Gastroesophageal sphincter (tissue), 4 donors: ENCODE data around the gene SMIM17. TPM values are rescaled to one million over a fixed set of nuclear protein-coding genes. Genes with fewer than 3 reads are reported as not detected.

Experiments used
- ATAC-seq: fragments of 150-250 bp; one replicate; pipeline ENCODE4 v1.9.1; 2016; ENCODE audit warnings: mild to moderate bottlenecking, moderate library complexity
- H3K27ac ChIP-seq, 4 donors: fragments of 200-600 bp; sonication (generic) in 3 of 4; 1 replicate in 3 of 4; 2 replicates in 1 of 4; pipeline ENCODE4 v1.5.1; 2016 to 2019
- H3K27me3 ChIP-seq: fragments of 200-600 bp; sonication (generic); one replicate; pipeline ENCODE4 v1.5.1; 2019
- H3K36me3 ChIP-seq, 2 donors: fragments of 200-600 bp; sonication (generic); one replicate each; pipeline ENCODE4 v1.5.1; 2019; ENCODE audit warnings: control low read depth in 1 of 2
- H3K4me1 ChIP-seq, 3 donors: fragments of 200-600 bp; sonication (generic); 1 replicate in 2 of 3; 2 replicates in 1 of 3; pipeline ENCODE4 v1.5.1; 2016 to 2019; ENCODE audit warnings: control low read depth in 2 of 3
- H3K4me3 ChIP-seq, 2 donors: fragments of 200-600 bp; sonication (generic); one replicate each; pipeline ENCODE4 v1.5.1; 2019; ENCODE audit warnings: mild to moderate bottlenecking in 1 of 2, moderate library complexity in 1 of 2
- H3K9me3 ChIP-seq, 3 donors: fragments of 200-600 bp; sonication (generic); one replicate each; pipeline ENCODE4 v1.5.1; 2017 to 2019; ENCODE audit warnings: control low read depth in 2 of 3
- EP300 ChIP-seq: sonication (generic); formaldehyde crosslinking; IDR thresholded peaks from one replicate; pipeline ENCODE4 v1.6.1; 2017; ENCODE audit warnings: antibody characterized with exemption, mild to moderate bottlenecking
- POLR2A ChIP-seq, 2 donors: fragments of 450-650 bp; IDR thresholded peaks; one replicate each; pipeline ENCODE4 v1.6.1; 2017; ENCODE audit warnings: antibody characterized with exemption in 2 of 2, mild to moderate bottlenecking in 2 of 2, moderate library complexity in 1 of 2
- POLR2AphosphoS5 ChIP-seq: sonication (generic); formaldehyde crosslinking; IDR thresholded peaks from one replicate; pipeline ENCODE4 v1.6.1; 2017; ENCODE audit warnings: antibody characterized with exemption
- WGBS, 2 donors: methylation state at CpG; one replicate each; pipeline ENCODE4 v1.1.5; 2018; ENCODE audit warnings: low coverage in 1 of 2; 5-methylcytosine and 5-hydroxymethylcytosine counted together
- total RNA-seq, 4 donors: library from RNA; depleted of rRNA; stranded (reverse); fragments of >200 nt; gene quantifications; one replicate each; pipeline ENCODE4 v1.1.0, GENCODE V29; 2016
- TF ChIP-seq, protein P1 (sequence below), 4 experiments: fragments of 200-600 bp in 2 of 4; fragments of 450-650 bp in 2 of 4; sonication (generic) in 1 of 4; IDR thresholded peaks; one replicate each; pipeline ENCODE4 v1.5.1; 2017 to 2019; ENCODE audit warnings: antibody characterized with exemption in 4 of 4, mild to moderate bottlenecking in 2 of 4, moderate library complexity in 2 of 4

Gene SMIM17
- total RNA-seq, 4 donors from 2014 or later, result 1.1 to 1.4 TPM; not detected in 2

DNA sequence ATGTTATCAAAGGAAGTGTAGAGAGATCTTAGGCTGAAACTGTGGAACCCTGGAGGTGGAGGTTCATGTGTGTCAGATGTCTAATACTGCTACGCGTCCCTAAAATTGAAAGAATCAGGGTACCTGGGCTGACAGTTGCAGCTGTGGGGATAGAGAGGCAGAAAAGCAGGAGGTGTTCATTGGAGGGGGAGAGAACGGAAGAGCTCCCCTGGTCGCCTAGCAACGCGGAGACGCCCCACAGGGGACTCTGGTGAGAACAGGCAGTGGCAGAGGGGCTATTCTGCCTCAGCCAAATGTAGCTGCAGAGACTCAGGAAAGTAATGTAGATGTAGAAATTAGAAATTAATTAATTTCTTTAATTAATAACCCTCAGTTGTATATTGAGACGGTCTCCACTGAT lies 38.7 kb downstream of the SMIM17 start:
- no peak for ATAC-seq
- Histone ChIP-seq H3K27me3 (no peaks in the 10 kb centered on the region), H3K27ac (no peak overlapping the region)

DNA sequence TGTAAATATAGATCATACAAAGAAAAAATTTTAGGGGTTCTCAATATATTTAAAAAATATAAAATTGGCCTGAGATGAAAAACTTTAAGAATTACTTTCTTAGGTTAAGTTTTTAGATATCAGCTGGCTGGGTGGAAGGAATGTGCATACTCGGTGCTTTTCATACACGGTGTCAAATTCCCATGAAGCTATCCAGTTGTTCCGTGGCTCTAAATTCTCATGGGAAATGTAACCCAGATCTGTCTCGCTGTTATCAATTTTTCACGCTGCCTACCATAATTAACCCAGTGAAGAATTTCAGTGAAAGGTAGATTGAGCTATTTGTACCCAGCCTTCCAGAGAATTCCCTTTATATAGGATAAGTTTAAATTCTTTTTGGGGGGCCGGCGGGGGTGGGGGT lies 40.2 kb downstream of the SMIM17 start:
- WGBS, 2 donors, result 22 to 27% methylated on average over 5 to 7 of the region's 7 CpGs
- H3K27me3 ChIP-seq, result no peaks in the 10 kb centered on the region
- H3K36me3 ChIP-seq, result peaks cover 0 to 4% of the 10 kb centered on the region in 2 donors
- H3K4me1 ChIP-seq, result no peaks in the 10 kb centered on the region
- no peak overlapping the region for H3K27ac ChIP-seq
- no peak for ATAC-seq
- TF ChIP-seq EP300, result no peak
- no peak for TF ChIP-seq POLR2AphosphoS5
- TF ChIP-seq, protein P1, sequence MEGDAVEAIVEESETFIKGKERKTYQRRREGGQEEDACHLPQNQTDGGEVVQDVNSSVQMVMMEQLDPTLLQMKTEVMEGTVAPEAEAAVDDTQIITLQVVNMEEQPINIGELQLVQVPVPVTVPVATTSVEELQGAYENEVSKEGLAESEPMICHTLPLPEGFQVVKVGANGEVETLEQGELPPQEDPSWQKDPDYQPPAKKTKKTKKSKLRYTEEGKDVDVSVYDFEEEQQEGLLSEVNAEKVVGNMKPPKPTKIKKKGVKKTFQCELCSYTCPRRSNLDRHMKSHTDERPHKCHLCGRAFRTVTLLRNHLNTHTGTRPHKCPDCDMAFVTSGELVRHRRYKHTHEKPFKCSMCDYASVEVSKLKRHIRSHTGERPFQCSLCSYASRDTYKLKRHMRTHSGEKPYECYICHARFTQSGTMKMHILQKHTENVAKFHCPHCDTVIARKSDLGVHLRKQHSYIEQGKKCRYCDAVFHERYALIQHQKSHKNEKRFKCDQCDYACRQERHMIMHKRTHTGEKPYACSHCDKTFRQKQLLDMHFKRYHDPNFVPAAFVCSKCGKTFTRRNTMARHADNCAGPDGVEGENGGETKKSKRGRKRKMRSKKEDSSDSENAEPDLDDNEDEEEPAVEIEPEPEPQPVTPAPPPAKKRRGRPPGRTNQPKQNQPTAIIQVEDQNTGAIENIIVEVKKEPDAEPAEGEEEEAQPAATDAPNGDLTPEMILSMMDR (IDR thresholded peaks at IDR 0.05), result no peak
- no peak overlapping the region for H3K4me3 ChIP-seq
- no peaks in the 10 kb centered on the region for H3K9me3 ChIP-seq

More for the DNA sequence above, 38.7 kb downstream of the SMIM17 start:
- Histone ChIP-seq H3K4me3 (no peak overlapping the region), H3K4me1 (no peaks in the 10 kb centered on the region), H3K9me3 (no peaks in the 10 kb centered on the region), H3K36me3 (peaks cover 0 to 4% of the 10 kb centered on the region in 2 donors)
- WGBS, 2 donors, result 49 to 65% methylated on average over 7 to 8 of the region's 8 CpGs
- no peak for TF ChIP-seq EP300
- TF ChIP-seq, protein P1 (IDR thresholded peaks at IDR 0.05), result no peak
- TF ChIP-seq POLR2A (IDR thresholded peaks at IDR 0.05), result no peak

DNA sequence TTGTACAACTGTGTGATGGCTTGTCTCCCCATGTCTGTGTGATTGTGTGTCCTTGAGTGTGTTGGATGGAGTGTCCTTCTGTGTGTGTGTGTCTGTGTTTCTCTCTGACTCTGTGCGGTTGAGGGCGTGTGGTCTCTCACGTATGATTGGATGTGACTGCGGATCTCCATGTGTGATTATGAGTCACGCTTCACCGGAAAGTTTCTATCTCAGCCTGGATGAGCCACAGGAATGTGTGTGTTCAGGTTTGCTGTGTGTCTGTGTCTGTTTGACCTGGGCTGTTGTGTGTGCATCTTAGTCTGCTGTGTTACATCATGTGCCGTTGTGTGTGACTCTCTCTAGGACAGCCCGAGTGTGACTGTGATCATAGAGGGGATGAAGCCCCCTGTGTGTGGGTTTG lies 44.1 kb downstream of the SMIM17 start:
- 40% methylated on average over 1 of the region's 8 CpGs; no CpG with 5 or more reads in 1 of the 2 donors for WGBS, 2 donors
- no peak for ATAC-seq
- H3K36me3 ChIP-seq, result peaks cover 0 to 4% of the 10 kb centered on the region in 2 donors
- no peak for TF ChIP-seq POLR2A (IDR thresholded peaks at IDR 0.05)
- TF ChIP-seq POLR2AphosphoS5, result no peak
- TF ChIP-seq, protein P1 (IDR thresholded peaks at IDR 0.05), result no peak
- no peak for TF ChIP-seq EP300
- H3K27me3 ChIP-seq, result no peaks in the 10 kb centered on the region
- no peaks in the 10 kb centered on the region for H3K9me3 ChIP-seq
- H3K4me1 ChIP-seq, result no peaks in the 10 kb centered on the region
- H3K27ac ChIP-seq, result no peak overlapping the region
- H3K4me3 ChIP-seq, result no peak overlapping the region

DNA sequence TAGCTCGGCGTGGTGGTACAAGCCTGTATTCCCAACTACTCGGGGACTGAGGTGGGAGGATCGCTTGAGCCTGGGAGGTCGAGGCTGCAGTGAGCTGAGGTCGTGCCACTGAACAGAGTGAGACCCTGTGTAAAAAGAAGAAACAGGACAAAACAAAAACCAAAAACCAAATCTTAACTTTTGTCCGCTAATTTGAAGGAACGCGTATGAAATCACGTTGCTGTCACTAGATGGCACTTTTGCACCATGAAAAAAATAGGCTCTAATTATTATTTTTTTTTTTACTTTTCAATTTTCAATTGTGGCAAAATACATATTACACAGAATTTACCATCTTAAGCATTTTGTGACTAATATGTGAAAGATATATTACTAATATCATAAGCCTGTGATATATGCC lies 46.2 kb downstream of the SMIM17 start:
- TF ChIP-seq POLR2A (IDR thresholded peaks at IDR 0.05) (no peak), EP300 (no peak), POLR2AphosphoS5 (no peak)
- TF ChIP-seq, protein P1 (IDR thresholded peaks at IDR 0.05), result no peak
- Histone ChIP-seq H3K27ac (no peak overlapping the region), H3K4me1 (no peaks in the 10 kb centered on the region), H3K4me3 (no peak overlapping the region), H3K27me3 (no peaks in the 10 kb centered on the region), H3K9me3 (no peaks in the 10 kb centered on the region), H3K36me3 (peaks cover 0 to 4% of the 10 kb centered on the region in 2 donors)
- WGBS, 2 donors, result 50 to 63% methylated on average over 5 to 10 of the region's 10 CpGs
- ATAC-seq, result no peak

DNA sequence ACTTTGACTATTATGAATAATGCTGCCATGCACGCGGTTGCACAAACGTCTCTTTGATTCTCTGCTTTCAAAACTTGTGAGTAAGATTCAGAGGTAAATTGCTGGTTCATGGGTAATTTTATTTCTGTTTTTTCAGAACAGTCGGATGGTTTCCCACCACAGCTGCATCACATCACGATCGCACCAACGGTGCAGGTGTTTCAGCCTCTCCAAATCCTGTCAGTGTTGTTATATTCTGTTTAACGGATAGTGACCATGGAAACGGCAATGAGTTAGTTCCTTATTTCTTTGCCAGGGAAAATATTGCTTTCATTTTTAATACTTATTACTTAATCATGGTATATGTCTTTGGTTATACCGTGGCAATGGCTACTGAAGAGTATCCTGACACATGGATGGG lies 47.7 kb downstream of the SMIM17 start:
- no peak for ATAC-seq
- Histone ChIP-seq H3K4me3 (no peak overlapping the region), H3K27me3 (no peaks in the 10 kb centered on the region), H3K27ac (no peak overlapping the region), H3K4me1 (no peaks in the 10 kb centered on the region), H3K9me3 (no peaks in the 10 kb centered on the region), H3K36me3 (no peaks in the 10 kb centered on the region)
- TF ChIP-seq POLR2A (IDR thresholded peaks at IDR 0.05), result no peak
- TF ChIP-seq POLR2AphosphoS5, result no peak
- no peak for TF ChIP-seq EP300
- TF ChIP-seq, protein P1 (IDR thresholded peaks at IDR 0.05), result no peak
- WGBS, 2 donors, result 42 to 57% methylated on average over 10 of the region's 10 CpGs
